ENCODE measurements around the gene ALG1L2.
"Not testable (repeated sequence)": the region's sequence is repeated elsewhere in the genome, so short reads cannot be mapped to it uniquely, and the experiment has no call there.

Gene ALG1L2

GRCh38 chr3:130097690-130098638 is 16.3 kb downstream of the ALG1L2 start:
- not testable (repeated sequence) for H3K27ac Mint-ChIP-seq (ENCODE audit: low read depth); H3K9me3 Mint-ChIP-seq; ATAC-seq (replicated peaks; ENCODE audit: extremely low read depth, poor library complexity, severe bottlenecking); H3K36me3 Mint-ChIP-seq (ENCODE audit: insufficient read depth); H3K4me3 Mint-ChIP-seq; H3K4me1 Mint-ChIP-seq
- peak in 1 of 2 donors; percentile 37 for DNase-seq (ENCODE audit: low spot score in 2 of 2)
- H3K27me3 Mint-ChIP-seq, result peaks cover 23% of the 10 kb centered on the region

DNA sequence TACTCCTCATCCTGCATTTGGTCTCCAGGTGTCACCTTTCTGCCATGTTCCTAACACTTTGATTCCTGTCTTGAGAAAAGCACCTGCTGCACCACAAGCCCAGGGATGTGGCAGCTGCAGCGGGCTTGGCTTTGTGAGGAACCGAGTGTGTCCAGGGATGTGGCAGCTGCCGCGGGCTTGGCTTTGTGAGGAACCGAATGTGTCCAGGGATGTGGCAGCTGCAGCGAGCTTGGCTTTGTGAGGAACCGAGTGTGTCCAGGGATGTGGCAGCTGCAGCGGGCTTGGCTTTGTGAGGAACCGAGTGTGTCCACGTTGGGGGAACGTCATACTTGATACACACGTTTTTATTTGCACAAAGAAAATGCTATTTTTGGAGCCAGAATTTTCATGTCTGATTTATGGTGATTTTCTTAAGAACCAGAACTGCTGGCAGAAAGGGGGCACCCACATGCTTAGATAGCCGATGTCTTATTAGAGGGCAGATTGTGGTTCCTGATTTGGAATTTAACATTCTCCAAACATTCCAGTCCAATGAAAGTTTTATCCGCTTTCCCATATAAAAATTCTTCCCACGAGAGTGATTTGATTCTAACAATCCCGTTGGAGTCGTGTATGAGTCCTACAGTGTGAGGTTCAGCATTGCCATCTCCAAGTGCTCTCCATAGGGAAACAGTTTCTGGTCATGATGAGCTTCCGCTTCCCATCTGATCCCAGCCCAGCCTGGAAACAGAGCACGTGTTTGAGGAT is 17.2 kb downstream of the ALG1L2 start:
- not testable (repeated sequence) for H3K36me3 Mint-ChIP-seq (ENCODE audit: insufficient read depth); H3K27ac Mint-ChIP-seq (ENCODE audit: low read depth); DNase-seq (ENCODE audit: low spot score in 2 of 2); H3K9me3 Mint-ChIP-seq; H3K4me1 Mint-ChIP-seq; H3K4me3 Mint-ChIP-seq; ATAC-seq (replicated peaks; ENCODE audit: extremely low read depth, poor library complexity, severe bottlenecking)
- peaks cover 16% of the 10 kb centered on the region for H3K27me3 Mint-ChIP-seq

GRCh38 chr3:130102545-130102944 is 20.9 kb downstream of the ALG1L2 start:
- H3K27me3 Mint-ChIP-seq; H3K27ac Mint-ChIP-seq (ENCODE audit: low read depth); DNase-seq (ENCODE audit: low spot score in 2 of 2); ATAC-seq (replicated peaks; ENCODE audit: extremely low read depth, poor library complexity, severe bottlenecking); H3K4me1 Mint-ChIP-seq; H3K36me3 Mint-ChIP-seq (ENCODE audit: insufficient read depth); H3K4me3 Mint-ChIP-seq; H3K9me3 Mint-ChIP-seq: not testable (repeated sequence)

- not testable (repeated sequence) for H3K4me1 Mint-ChIP-seq; H3K4me3 Mint-ChIP-seq; ATAC-seq (replicated peaks; ENCODE audit: extremely low read depth, poor library complexity, severe bottlenecking); H3K9me3 Mint-ChIP-seq; H3K27me3 Mint-ChIP-seq; H3K36me3 Mint-ChIP-seq (ENCODE audit: insufficient read depth); H3K27ac Mint-ChIP-seq (ENCODE audit: low read depth); DNase-seq (ENCODE audit: low spot score in 2 of 2)
These were observed 22.6 kb downstream of the ALG1L2 start for GRCh38 chr3:130104191-130104590.

GRCh38 chr3:130107333-130107995 is 25.8 kb downstream of the ALG1L2 start:
- not testable (repeated sequence) for H3K9me3 Mint-ChIP-seq; H3K4me3 Mint-ChIP-seq; ATAC-seq (replicated peaks; ENCODE audit: extremely low read depth, poor library complexity, severe bottlenecking); H3K27ac Mint-ChIP-seq (ENCODE audit: low read depth); H3K27me3 Mint-ChIP-seq; DNase-seq (ENCODE audit: low spot score in 2 of 2)
- Mint-ChIP-seq H3K4me1 (peaks cover 16% of the 10 kb centered on the region), H3K36me3 (ENCODE audit: insufficient read depth) (peaks cover 12% of the 10 kb centered on the region)

DNA sequence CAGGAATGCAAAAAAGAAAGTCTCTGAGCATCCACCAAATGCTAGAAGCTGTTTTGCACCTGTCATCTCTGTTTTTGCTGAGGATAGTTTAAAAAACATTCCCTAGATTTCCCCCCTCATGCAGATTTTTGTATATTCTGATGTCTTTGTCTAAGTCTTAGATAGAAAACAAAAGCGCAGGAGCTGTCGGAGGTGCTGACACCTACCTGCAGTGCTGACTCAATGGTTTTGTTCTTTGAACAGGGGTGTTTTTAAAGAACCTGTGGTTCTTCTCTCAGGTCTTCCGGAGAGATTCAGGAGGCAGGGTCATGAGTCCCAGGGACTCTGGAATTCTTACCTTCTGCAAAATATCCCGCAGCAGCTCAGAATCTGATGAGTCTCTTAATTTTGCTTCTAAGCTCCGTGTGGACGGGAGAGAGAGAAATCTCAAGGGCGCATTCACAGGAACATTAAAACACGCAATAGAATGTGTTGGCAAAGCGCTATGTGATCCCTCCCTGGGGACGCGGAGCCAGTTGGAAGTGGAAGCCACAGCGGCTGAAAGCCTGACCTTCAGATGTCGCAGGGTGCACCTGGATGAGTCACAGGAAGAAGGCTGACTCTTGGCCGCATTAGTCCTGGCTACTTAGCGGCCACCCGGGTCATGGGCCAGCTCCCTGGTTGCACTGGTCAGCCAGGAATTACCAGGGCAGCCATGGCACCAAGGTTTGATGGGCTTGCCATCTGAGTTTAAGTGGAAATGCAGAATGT is 27.4 kb downstream of the ALG1L2 start:
- ATAC-seq (replicated peaks; ENCODE audit: extremely low read depth, poor library complexity, severe bottlenecking); H3K27ac Mint-ChIP-seq (ENCODE audit: low read depth); H3K27me3 Mint-ChIP-seq; DNase-seq (ENCODE audit: low spot score in 2 of 2); H3K9me3 Mint-ChIP-seq: not testable (repeated sequence)
- Mint-ChIP-seq H3K4me3 (peak overlapping the region; percentile 31), H3K36me3 (ENCODE audit: insufficient read depth) (peaks cover 12% of the 10 kb centered on the region), H3K4me1 (peaks cover 22% of the 10 kb centered on the region)

- Mint-ChIP-seq H3K4me3 (peak overlapping the region; percentile 84), H3K4me1 (peaks cover 22% of the 10 kb centered on the region), H3K36me3 (ENCODE audit: insufficient read depth) (peaks cover 12% of the 10 kb centered on the region), H3K27ac (ENCODE audit: low read depth) (peak overlapping the region; percentile 96)
- not testable (repeated sequence) for DNase-seq (ENCODE audit: low spot score in 2 of 2); H3K9me3 Mint-ChIP-seq; H3K27me3 Mint-ChIP-seq; ATAC-seq (replicated peaks; ENCODE audit: extremely low read depth, poor library complexity, severe bottlenecking)
These were observed 28.9 kb downstream of the ALG1L2 start for GRCh38 chr3:130110386-130111169.

GRCh38 chr3:130111185-130111864 is 29.7 kb downstream of the ALG1L2 start:
- DNase-seq (ENCODE audit: low spot score in 2 of 2), result peak; percentile 97
- H3K4me1 Mint-ChIP-seq, result peaks cover 22% of the 10 kb centered on the region
- peak; percentile 99 for ATAC-seq (replicated peaks; ENCODE audit: extremely low read depth, poor library complexity, severe bottlenecking)
- peaks cover 12% of the 10 kb centered on the region for H3K36me3 Mint-ChIP-seq (ENCODE audit: insufficient read depth)
- no peaks in the 10 kb centered on the region for H3K27me3 Mint-ChIP-seq
- peak overlapping the region; percentile 96 for H3K27ac Mint-ChIP-seq (ENCODE audit: low read depth)
- H3K9me3 Mint-ChIP-seq, result no peaks in the 10 kb centered on the region
- H3K4me3 Mint-ChIP-seq, result peak overlapping the region; percentile 84

GRCh38 chr3:130111865-130112747 is 30.5 kb downstream of the ALG1L2 start:
- H3K27me3 Mint-ChIP-seq, H3K9me3 Mint-ChIP-seq: not testable (repeated sequence)
- Mint-ChIP-seq H3K36me3 (ENCODE audit: insufficient read depth) (peaks cover 12% of the 10 kb centered on the region), H3K4me3 (peak overlapping the region; percentile 84), H3K27ac (ENCODE audit: low read depth) (peak overlapping the region; percentile 96), H3K4me1 (peaks cover 22% of the 10 kb centered on the region)
- peak; percentile 67 for ATAC-seq (replicated peaks; ENCODE audit: extremely low read depth, poor library complexity, severe bottlenecking)
- peak; percentile 99 for DNase-seq (ENCODE audit: low spot score in 2 of 2)

DNA sequence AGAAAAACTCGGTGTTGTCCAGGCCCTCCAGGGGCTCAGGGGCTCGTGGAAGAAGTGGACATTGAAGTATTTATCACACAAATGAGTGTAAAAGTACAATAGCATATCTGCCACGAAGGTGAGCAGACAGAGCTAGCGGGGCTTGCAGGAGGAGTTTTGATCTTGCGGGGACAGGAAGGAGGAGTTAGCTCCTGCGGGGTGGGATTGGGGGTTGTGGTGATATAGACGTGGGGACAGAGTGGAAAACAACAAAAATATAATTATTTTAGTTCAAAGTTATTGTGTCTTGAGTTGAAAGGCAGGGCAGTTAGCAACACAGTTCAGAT is 31.1 kb downstream of the ALG1L2 start:
- H3K4me3 Mint-ChIP-seq, result peak overlapping the region; percentile 84
- H3K4me1 Mint-ChIP-seq, result peaks cover 22% of the 10 kb centered on the region
- H3K9me3 Mint-ChIP-seq; DNase-seq (ENCODE audit: low spot score in 2 of 2); H3K27me3 Mint-ChIP-seq; ATAC-seq (replicated peaks; ENCODE audit: extremely low read depth, poor library complexity, severe bottlenecking): not testable (repeated sequence)
- H3K36me3 Mint-ChIP-seq (ENCODE audit: insufficient read depth), result peaks cover 12% of the 10 kb centered on the region
- peak overlapping the region; percentile 46 for H3K27ac Mint-ChIP-seq (ENCODE audit: low read depth)

Measured in central memory CD8-positive, alpha-beta T cell (primary cell).